DND-41 (cell line): ENCODE data around the gene PIK3CB.

Experiments
- CTCF ChIP-seq: IDR thresholded peaks from 2 replicates; pipeline ENCODE4 v1.5.1; 2012; ENCODE audit warnings: borderline replicate concordance, low read length, moderate library complexity, mild to moderate bottlenecking; ENCODE audit not compliant: poor library complexity, severe bottlenecking; ENCODE audit errors: extremely low read depth
- EZH2 ChIP-seq: IDR thresholded peaks from 3 replicates; pipeline ENCODE4 v1.6.1; 2012; ENCODE audit warnings: borderline replicate concordance, low read depth, mild to moderate bottlenecking, moderate library complexity, low read length, inconsistent platforms; ENCODE audit not compliant: severe bottlenecking

- TF ChIP-seq CTCF (no peak), EZH2 (no peak)
Observed at GRCh38 chr3:138678086-138678485, 156.6 kb downstream of the PIK3CB start.
